ENCODE measurements around the gene BHLHE23.

The BHLHE23 gene

DNA sequence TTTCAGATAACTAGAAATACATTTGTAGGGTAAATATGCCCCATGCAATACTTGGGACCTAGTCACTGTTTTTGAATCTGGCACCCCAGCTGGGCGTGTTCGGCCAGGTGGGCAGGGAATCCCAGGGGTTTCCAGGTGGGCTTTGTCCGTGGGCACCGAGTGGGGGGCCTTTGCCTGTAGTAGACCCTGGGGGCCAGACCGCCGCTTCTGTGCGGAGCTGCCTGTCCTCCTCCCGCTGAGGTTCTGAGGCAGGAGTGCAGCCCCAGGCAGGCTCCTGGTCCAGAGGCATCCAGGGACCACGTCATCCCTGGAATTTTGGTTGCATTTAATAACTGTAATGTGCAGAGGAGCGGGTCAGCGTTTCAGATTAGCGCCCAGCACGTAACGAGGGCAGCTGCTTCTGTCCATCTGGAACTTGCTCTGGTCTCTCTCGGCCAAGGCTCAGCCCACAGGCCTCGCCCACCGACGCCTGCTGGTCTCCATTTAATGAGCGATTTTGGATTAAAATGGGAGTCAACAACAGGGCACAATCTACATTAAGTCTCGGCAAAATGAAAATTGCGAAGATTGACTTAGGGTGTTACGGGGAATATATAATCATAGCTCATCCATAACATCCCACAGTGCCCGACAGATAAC lies 12.8 kb downstream of the BHLHE23 start:
- DNase-seq (ENCODE audit: low read depth in 1 of 2, low spot score in 1 of 2): no peak

DNA sequence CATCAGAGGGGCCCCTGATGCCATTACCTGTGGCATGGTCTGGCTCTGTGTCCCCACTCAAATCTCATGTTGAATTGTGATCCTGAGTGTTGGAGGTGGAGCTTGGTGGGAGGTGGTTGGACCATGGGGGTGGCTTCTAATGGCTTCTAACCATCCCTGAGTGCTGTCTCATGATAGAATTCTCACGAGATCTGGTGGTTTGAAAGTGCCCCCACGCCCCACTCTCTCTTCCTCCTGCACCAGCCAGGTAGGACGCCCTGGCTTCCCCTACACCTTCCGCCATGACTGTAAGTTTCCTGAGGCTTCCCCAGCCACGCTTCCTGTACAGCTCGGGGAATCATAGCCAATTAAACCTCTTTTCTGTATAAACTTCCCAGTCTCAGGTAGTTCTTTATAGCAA lies 14.9 kb downstream of the BHLHE23 start:
- DNase-seq (ENCODE audit: low read depth in 1 of 2, low spot score in 1 of 2): no peak

DNA sequence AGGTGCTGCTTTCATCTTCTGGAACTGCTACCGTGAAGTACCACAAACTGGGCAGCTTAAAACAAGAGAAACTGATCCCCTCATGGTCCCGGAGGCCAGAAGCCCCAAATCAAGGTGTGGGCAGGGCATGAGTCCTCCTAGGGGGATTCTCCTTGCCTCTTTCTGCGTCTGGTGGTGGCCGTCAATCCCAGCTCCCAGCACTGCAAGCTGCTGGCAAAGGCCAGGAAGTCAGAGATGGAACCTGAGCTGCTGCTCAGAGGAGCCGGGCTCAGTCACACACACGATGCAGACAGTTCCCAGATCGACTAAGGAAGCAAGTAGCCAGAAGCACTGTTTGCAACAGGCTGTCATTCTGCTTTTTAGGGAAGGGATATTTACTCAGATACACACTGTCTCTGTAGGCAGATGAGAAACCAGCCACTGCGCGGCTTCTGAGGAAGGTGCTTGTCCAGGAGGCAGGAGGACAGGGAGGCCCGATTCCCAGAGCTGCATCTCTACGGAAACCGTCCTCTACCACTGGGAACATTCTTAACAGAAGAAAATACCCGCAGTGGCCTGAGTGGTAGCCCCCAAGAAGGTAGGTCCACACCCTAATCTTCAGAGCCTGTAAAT lies 15.5 kb downstream of the BHLHE23 start:
- no peak for DNase-seq (ENCODE audit: low read depth in 1 of 2, low spot score in 1 of 2)

DNA sequence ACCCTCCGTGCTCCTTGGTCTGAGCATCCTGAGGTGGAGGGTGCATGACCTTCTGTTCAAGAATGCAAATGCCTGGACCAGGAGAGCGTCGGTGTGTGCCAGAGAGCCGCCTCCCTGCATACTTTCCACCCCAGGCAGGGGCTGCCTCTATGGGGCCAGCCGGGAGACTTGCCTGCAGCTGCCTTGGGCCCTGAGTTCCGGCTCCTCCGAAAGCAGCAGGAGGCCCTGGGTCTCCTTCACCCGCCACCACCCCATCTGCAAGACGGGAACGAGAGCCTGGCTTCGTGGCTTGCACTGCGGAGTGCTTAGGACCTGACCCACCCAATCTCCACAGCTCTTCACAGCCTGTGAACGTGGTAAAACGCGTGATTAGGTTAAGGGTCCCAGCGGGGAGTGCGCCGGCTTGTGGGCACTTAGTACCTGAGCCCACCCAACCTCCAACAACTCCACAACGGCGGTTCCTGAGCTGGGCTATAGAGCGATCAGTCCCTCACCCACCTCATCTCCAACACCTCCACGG lies 16.4 kb downstream of the BHLHE23 start:
- no peak for DNase-seq (ENCODE audit: low read depth in 1 of 2, low spot score in 1 of 2)

DNA sequence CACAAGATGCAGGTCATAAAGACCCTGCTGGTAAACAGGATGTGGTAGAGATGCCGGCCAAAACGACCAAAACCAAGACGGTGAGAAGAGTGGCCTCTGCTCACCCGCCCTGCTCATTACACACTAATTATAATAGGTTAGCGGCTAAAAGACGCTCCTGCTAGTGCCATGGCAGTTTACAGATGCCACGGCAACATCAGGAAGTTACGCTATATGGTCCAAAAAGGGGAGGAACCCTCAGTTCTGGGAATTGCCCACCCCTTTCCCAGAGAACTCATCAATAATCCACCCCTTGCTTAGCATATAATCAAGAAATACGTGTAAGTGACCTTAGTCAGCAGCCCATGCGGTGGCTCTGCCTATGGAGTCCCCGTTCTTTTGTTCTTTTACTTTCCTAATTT lies 17.6 kb downstream of the BHLHE23 start:
- DNase-seq (ENCODE audit: low read depth in 1 of 2, low spot score in 1 of 2): no peak

DNA sequence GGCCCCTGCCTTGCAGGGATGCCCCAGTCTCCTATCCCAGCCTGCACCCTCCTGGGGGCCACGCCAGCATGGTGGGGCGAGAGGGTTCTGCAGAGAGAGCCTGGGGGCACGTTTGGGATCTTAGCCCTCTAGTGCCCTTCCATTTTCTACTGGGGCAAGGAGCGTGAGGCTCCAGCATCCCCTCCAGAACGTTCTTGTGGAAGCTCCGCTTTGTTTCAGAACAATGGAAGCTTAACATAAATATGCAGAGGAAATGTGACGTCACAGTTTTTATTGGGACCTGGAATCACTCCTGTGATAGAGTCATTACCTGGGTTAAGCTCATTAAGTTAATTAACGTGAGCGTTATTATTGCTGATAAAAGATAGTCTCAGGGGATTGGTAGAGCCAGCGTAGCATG lies 19.6 kb downstream of the BHLHE23 start:
- no peak for DNase-seq (ENCODE audit: low read depth in 1 of 2, low spot score in 1 of 2)

DNA sequence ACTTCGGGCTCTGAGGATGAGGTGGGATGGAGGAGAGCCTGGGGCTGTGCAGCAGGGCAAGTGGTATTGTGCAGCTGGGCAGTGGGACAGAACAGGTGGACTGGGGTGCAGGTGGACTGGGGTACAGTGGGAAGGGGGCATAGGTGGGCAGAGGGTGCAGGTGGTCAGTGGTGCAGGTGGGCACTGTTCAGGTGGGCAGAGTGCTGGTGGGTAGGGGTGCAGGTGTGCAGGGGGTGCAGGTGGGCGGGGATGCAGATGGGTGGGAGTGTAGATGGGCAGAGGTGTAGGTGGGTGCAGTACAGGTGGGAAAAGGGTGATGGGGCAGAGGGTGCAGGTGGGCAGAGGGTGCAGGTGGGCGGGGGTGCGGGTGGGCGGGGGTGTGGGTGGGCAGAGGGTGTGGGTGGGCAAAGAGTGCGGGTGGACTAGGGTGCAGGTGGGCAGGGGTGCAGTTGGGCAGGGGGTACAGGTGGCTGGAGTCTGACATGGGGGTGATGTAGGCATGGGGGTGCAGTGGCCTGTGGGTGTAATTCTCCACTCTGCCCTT lies 20.4 kb downstream of the BHLHE23 start:
- no peak for DNase-seq (ENCODE audit: low read depth in 1 of 2, low spot score in 1 of 2)

DNA sequence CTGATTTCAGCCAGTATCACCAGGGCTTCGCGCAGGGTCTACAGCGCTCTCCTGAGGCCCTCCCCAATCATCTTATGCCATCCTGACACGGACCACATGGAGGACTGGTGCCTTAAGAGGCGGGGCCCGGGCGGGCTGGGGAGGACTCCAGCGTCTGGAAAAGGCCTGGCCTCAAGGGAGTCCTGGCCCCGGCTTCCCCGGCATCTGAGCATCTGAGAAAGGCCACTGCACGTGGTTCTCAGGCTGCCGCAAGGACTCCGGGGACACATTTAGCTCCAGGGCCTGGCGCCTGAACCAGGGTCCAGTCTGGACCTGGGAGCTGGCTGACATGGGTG lies 21.4 kb downstream of the BHLHE23 start:
- DNase-seq (ENCODE audit: low read depth in 1 of 2, low spot score in 1 of 2): no peak

DNA sequence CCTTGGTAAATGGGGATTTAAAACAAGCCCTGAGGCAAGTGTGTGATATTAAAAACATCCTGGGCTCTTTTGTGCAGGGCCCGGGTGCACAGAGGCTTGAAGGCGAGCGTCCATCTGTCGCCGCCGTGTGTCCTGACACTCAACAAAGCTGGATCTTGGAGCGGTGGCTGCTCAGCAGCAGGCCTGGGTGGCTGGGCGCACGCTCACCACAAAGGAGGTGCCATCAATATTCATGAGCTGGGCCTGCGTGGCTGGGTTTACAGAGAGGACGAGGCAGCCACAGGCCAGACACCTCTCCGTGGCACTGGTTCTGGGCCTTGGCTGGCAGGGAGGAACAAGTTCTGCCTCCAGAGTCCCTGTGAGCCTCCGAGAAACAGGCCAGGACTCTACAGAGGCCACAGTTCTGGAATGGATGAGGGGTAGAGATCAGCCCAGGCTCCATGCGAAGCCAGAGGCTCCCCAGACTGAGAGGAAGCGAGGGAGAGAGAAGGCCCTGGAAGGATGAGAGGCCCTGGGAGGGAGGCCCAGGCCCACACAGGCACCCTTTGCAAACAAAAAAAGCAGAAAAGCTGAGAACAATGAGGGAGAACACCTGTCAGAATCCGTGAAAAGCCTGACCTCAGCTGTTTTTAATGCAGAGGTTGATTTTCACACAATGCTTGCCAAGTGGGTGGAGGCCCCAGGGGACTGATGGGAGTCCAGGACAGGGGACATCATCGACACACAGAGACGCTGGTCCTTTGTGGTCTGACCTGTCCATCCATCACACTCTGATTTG lies 21.9 kb downstream of the BHLHE23 start:
- DNase-seq (ENCODE audit: low read depth in 1 of 2, low spot score in 1 of 2): no peak

DNA sequence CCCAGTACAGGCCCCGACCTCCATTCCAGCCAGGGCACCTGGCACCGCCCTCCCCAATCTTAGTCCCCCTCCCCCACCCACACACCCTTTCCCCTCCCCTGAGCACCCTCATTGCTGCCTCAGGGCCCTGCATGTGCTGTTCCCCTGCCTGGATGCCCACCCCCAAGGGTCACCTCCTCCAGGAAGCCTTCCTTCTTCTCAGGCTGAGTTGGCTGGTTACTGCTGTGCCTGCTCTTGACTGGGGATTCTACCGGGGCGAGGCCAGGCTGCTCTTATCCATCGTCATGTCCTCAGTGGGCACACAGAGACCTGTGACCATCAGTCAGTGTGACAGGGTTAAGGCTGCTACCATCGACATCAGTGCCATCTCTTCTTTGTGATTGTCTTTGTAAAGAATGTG lies 23.6 kb downstream of the BHLHE23 start:
- DNase-seq (ENCODE audit: low read depth in 1 of 2, low spot score in 1 of 2): no peak

DNA sequence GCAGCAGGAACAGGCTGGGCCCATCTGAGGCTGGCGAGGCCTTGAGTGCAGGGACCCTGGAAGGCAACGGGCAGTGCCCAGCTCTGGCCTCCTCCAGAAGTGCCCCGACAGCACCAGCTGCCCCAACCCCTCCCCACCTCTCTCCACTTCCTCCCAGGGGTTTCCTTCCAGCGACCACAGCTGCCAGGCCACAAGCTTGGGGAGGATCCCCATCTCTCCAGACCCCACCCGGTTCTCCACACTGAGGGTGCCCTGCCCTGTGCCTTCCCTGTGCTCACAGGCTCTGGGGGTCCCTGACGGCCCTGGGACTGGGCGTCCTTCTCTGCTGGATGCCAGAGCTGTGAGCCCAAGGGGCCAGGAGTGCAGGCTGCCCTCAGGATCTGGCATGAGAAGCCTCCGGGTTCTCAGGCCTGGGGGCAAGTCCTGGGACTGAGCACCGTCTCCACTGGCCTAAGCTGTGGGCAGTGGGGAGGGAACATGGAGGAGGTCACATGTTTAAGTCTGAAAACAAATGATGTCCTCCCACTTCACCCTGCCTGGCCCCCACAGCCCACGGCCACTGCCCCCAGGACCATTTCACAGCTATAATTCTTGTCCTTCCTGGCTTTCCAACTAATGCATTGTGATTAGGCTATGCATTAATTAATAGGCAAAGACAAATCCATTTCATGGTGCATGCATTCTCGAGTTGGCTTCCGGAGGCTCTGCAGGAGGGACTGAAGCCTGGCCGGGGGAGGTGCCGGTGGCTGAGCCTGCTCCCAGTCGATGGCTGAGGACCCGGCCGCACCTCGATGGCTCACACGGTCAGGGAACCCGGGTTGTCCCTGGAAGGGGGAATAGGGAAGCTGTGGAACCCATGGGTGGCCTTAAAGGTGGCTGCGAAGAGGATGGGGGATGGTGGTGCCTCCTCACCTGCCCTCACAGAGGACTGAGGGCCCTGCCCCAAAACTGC lies 24.4 kb downstream of the BHLHE23 start:
- DNase-seq (ENCODE audit: low read depth in 1 of 2, low spot score in 1 of 2): no peak

DNA sequence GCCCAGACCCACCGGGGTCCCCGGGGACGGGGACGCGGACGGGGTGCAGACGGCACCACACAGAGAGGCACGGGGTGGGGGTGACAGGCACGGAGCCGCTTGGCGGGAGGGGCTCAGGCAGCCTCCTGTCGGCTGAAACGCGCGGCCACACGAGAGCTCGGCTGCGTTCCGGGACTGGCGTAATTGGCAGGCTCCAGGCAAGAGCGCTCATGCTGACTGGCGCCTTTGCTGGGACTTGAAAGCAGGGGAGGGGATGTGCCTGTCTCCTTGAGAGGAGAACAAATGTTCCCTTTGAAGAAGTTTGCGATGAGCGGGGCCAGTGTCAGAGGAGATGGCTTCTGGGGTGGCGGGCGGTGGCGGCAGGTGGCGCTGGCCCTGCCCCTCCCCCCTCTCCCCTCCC lies 25.8 kb downstream of the BHLHE23 start:
- no peak for DNase-seq (ENCODE audit: low read depth in 1 of 2, low spot score in 1 of 2)

DNA sequence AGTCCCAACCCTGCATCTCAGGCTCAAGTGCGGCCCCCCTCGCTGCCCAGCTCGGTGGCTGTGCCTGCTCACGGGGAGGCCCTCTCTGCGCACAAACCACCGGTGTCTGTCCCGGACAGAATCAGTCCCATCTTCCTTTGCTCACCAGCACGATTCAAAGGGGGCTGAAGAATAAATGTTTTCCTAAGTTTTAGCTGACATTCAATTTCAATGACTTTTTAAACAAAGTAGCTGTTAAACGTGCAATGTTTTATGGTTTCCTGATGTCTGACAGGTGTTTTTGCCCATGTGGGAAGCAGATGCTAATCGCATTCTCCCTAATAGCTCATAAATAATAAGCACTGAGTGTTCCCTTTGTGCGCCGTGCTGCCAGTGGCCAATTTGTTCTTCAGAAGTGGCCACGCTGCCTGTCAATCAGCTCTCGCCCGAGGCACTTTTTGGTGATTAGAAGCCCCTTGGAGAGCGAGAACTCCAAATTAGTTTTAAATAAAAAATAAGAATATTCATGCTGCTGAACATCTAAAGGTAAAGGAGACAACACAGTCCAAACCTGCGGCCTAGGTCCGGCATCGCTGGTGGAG lies 26.3 kb downstream of the BHLHE23 start:
- no peak for DNase-seq (ENCODE audit: low read depth in 1 of 2, low spot score in 1 of 2)

DNA sequence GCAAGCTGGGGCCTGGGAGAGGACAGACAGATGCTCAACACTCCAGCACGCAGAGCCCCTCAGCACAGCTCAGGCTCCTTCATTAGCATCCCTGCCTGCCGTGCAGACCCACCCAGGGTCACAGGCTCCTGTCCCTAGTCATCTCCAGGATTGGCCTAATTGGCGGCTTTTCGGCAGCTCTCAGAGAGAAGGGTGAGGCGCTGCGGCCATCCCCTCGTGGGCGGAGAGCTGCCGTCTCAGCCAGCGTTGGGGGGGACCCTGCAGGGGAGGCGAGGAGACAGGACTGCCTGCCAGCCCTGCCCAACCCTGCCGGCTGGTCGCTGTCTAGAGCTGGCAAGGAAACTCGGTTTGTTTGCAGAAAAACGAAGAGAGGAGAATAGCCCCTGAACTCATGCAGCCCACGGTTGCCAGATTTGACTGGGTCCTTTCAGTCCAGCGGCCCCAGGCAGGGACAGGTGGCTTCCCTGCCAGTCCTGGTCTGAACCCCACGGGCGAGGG lies 26.8 kb downstream of the BHLHE23 start:
- no peak for DNase-seq (ENCODE audit: low read depth in 1 of 2, low spot score in 1 of 2)

DNA sequence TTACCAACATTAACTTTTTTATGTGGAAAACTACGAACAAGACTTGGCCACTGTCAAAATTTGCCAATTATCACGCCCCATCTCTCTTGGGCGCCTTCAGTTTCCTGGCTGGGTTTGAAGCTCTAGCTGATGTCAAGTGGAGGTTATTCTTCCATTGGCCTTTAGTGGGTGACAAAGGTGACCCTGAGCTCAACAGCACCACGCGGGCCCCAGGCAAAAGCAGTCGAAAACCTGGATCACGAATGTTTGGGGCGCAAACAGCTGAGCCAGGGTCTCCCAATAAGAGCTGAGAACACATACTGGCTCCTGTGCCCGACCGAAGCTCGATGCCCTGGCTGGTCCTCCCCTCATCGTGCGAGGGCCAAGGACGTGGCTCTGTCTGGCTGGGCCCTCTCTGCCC lies 27.5 kb downstream of the BHLHE23 start:
- DNase-seq (ENCODE audit: low read depth in 1 of 2, low spot score in 1 of 2): no peak

DNA sequence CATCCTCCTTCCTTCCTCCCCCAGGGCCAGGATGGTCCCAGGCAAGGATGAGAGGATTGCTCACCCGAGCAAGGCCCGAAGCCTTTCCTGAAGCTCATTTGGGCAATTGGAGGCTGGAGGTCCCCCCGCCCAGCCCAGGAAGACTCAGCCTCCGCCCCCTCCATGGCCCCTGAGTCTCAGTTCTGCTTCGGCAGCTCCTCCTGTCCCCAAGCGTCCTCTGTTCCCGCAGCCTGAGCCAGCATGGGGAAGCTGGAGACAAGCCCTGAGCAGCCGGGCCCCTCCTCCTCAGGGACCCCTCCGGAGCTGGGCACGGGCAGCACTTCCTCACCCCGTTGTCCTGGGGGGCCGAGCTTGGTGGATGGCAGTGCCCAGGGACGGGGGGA lies 28.2 kb downstream of the BHLHE23 start:
- no peak for DNase-seq (ENCODE audit: low read depth in 1 of 2, low spot score in 1 of 2)

DNA sequence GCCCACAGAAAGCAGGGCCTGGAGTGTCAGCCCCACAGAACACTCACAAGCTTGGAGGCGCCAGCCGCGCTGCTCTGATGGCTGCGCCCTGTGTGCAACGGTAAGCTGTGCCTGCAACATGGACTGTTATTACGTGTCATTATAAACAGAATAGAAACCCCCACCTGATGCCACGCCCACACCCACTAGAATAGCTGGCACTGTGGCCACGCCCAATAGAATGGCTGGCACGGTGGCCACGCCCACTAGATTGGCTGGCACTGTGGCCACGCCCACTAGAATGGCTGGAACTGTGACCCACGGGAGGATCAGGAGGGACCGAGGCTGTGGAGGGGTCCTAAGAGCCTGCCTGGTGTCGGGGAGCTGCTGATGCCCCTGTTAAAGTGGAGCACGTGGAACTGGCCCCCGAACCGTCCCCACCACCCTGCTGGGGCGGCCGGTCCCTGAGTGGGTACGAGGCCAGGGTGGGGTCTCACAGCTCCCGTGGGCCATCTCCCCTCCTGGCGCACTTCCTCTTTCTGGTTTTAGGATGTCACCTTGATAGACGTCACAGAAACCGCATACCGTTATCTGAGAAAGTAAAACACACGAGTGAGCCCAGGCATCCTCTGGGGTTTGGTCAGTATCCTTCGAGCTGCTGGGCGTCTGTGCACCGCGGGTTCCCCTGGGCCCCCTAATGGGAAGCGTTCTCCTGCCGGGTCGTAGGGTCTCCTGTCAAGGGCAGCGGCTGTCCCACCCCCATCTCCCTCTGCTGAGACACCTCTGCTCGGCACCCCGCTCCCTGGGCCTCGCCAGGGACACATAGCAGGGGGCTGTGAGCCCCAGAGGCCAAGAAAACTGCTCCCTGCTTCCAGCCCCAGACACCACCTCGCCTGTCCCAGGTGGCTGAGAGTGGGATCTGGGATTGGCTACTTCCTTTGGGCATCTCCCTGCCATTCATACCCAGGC lies 28.9 kb downstream of the BHLHE23 start:
- peak; percentile 60 to 66 for DNase-seq (ENCODE audit: low read depth in 1 of 2, low spot score in 1 of 2)

DNA sequence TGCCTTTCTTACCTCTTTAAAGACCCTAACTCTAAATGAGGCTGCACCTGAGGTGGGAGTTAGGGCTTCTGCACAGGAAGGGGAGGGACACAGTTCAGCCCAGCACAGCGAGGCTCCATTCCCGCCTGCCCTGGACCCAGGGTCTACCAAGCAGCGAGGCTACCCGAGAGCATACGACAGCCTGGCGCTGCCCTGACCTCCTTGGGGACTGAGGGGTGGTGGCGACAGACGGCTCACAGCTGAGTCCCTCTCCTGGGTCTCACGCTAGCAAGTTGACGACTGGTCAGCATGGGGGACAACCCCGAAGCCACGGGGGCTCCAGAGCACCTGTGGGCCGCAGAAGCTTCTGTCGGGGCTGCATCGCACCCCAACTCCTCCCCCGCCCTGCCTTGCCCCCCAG lies 29.9 kb downstream of the BHLHE23 start:
- DNase-seq (ENCODE audit: low read depth in 1 of 2, low spot score in 1 of 2): no peak

DNA sequence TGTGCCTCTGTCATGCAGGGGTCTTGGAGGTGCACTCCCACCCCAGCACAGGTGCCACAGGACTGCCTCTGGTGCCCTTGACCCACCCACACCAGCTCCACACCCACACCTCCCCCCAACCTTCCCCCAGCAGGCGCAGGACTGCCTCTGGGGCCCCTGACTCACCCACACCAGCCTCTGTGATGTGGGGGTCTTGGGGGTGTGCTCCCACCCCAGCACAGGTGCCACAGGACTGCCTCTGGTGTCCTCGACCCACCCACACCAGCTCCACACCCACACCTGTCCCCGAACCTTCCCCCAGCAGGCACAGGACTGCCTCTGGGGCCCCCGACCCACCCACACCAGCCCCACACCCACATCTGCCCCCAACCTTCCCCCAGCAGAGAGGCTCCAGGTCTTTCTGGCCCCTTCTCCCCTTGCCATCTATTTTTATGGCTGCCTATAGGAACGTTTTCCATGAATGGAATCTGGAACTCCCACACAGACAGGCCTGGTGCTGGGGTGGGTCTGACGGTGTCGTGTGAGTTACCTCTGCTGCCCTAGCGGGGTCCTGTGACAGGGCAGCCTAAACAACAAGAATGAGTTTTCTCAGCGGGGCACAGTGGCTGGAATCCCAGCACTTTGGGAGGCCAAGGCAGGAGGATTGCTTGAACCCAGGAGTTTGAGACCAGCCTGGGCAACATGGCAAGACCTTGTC lies 30.8 kb downstream of the BHLHE23 start:
- DNase-seq (ENCODE audit: low read depth in 1 of 2, low spot score in 1 of 2): no peak

Measured in stimulated activated CD4-positive, alpha-beta T cell treated with anti-CD3 and anti-CD28 coated beads, Interleukin-15, amount 100 ng/mL, for 1 hour (primary cell).